GM12875 (cell line): ENCODE results near the gene EMB.
"Not testable (repeated sequence)": the region's sequence is repeated elsewhere in the genome, so short reads cannot be mapped to it uniquely, and the experiment has no call there.

ENCODE experiments used
- H3K4me3 ChIP-seq: one replicate; pipeline ENCODE4 v1.5.1; 2011; ENCODE audit warnings: low read depth, low read length, control low read depth
- CTCF ChIP-seq: IDR thresholded peaks from 2 replicates; pipeline ENCODE4 v1.5.1; 2011; ENCODE audit warnings: low read depth, mild to moderate bottlenecking, control low read depth, inconsistent platforms, low read length, moderate library complexity, borderline replicate concordance; ENCODE audit not compliant: insufficient read depth

Gene EMB

GRCh38 chr5:50365426-50366251 lies 75.4 kb downstream of the EMB start:
- H3K4me3 ChIP-seq: no peak overlapping the region

DNA sequence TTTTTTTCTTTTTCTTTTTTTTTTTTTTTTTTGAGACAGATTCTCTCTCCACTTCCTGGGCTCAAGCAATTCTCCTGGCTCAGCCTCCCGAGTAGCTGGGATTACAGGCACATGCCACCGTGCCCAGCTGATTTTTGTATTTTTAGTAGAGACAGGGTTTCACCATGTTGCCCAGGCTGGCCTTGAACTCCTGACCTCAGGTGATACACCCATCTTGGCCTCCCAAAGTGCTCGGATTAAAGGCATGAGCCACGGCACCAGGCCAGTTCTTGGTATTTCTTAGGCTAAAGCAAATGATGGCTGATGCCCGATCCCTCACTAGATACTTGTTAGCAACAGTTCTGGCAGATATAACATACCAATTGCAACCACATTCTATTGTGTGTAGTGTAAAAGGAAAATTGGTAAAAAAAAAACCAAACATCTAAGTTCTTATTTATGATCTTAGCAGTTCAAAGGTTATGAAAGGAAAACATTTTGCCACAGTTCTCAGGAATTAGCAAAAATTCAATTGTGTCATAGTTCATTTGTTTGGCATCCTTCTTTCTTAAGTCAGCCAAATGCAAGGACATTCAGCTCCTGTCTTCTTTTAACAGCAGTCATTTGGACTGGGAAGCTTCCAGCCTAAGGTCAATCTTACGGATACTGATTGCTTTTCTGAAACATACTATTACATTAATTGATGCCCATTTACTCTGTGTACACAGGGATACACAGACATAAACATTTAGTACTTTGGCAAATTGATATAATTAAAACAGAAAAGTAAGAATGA lies 76.4 kb downstream of the EMB start:
- not testable (repeated sequence) for H3K4me3 ChIP-seq

More at GRCh38 chr5:50365426-50366251, 75.4 kb downstream of the EMB start:
- no peak for TF ChIP-seq CTCF

DNA sequence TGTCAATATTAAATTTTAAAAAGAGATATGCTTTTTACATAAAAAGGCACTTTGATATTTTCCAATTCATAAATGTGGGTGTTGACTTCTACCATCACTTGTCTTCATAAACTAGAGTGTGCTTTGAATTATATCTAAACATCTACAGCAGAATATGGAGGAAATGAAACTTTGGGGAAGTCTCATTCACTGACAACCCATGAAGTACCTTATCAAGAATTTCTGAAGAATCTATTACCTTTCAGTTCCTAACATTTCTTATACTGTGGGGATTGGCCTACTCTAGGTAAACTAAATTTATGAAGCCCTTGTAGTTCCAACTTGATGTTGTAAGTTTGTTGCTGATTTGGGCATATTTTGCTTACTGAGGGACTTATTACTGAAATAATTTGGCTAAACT lies 81.9 kb downstream of the EMB start:
- H3K4me3 ChIP-seq: no peak overlapping the region
- TF ChIP-seq CTCF: no peak

GRCh38 chr5:50352382-50352781 lies 88.7 kb downstream of the EMB start:
- TF ChIP-seq CTCF: no peak
- H3K4me3 ChIP-seq: no peak overlapping the region
